HepG2 (cell line): ENCODE measurements around the gene KLKB1.

Experiments
- CTCF ChIP-seq: sonication (generic); formaldehyde crosslinking; IDR thresholded peaks from 2 replicates; pipeline ENCODE4 v1.5.0; 2020; ENCODE audit warnings: mild to moderate bottlenecking, missing genetic modification reagents, moderate library complexity
- HDAC1 ChIP-seq: sonication (generic); formaldehyde crosslinking; IDR thresholded peaks from 2 replicates; pipeline ENCODE4 v1.5.1; 2020; ENCODE audit warnings: mild to moderate bottlenecking, missing genetic modification reagents
- HNRNPLL ChIP-seq: fragments of 200-400 bp; formaldehyde crosslinking; IDR thresholded peaks from 2 replicates; pipeline ENCODE4 v1.6.1; 2017; ENCODE audit warnings: mild to moderate bottlenecking, low read depth, low read length; ENCODE audit not compliant: poor library complexity, severe bottlenecking
- JUND ChIP-seq: sonication (generic); formaldehyde crosslinking; IDR thresholded peaks from 2 replicates; pipeline ENCODE4 v1.8.0; 2022; ENCODE audit warnings: mild to moderate bottlenecking, missing genetic modification reagents
- KDM1A ChIP-seq: IDR thresholded peaks from 2 replicates; pipeline ENCODE4 v1.6.1; 2016; ENCODE audit warnings: missing compliant biosample characterization
- LBX2 ChIP-seq: sonication (generic); formaldehyde crosslinking; IDR thresholded peaks from 2 replicates; pipeline ENCODE4 v1.5.0; 2020; ENCODE audit warnings: missing genetic modification reagents, mild to moderate bottlenecking, borderline replicate concordance
- NFE2L1 ChIP-seq: sonication (generic); formaldehyde crosslinking; IDR thresholded peaks from 2 replicates; pipeline ENCODE4 v1.4.0; 2020; ENCODE audit warnings: missing genetic modification reagents, mild to moderate bottlenecking, borderline replicate concordance
- NFIC ChIP-seq: IDR thresholded peaks from 2 replicates; pipeline ENCODE4 v1.6.1; 2012; ENCODE audit warnings: mild to moderate bottlenecking, low read length, inconsistent platforms
- NFYB ChIP-seq: sonication (generic); formaldehyde crosslinking; IDR thresholded peaks from 2 replicates; pipeline ENCODE4 v1.4.0; 2020; ENCODE audit warnings: missing genetic modification reagents
- POLR2A ChIP-seq, 2 experiments: IDR thresholded peaks; 2 replicates each; pipeline ENCODE4 v1.6.1; 2011; ENCODE audit warnings: low read depth in 2 of 2, low read length in 2 of 2, mild to moderate bottlenecking in 1 of 2, moderate library complexity in 1 of 2; ENCODE audit not compliant: insufficient read depth in 1 of 2
- THRA ChIP-seq: sonication (generic); formaldehyde crosslinking; IDR thresholded peaks from 2 replicates; pipeline ENCODE4 v1.4.0; 2020; ENCODE audit warnings: missing genetic modification reagents, borderline replicate concordance
- ZBTB42 ChIP-seq: sonication (generic); formaldehyde crosslinking; IDR thresholded peaks from 2 replicates; pipeline ENCODE4 v1.5.0; 2020; ENCODE audit warnings: mild to moderate bottlenecking, missing genetic modification reagents
- ZFP1 ChIP-seq: IDR thresholded peaks from 2 replicates; pipeline ENCODE4 v1.6.1; 2016
- ZNF143 ChIP-seq: sonication (generic); formaldehyde crosslinking; IDR thresholded peaks from 2 replicates; pipeline ENCODE4 v1.4.0; 2020; ENCODE audit warnings: missing genetic modification reagents

- no peak for TF ChIP-seq CTCF (CRISPR knock-in tag)
- TF ChIP-seq JUND (CRISPR knock-in tag) = no peak
- no peak for TF ChIP-seq NFE2L1
- TF ChIP-seq POLR2A (IDR thresholded peaks at IDR 0.05; ENCODE audit: insufficient read depth in 1 of 2, low read depth in 2 of 2, low read length in 2 of 2) = no peak
- no peak for TF ChIP-seq NFIC
- TF ChIP-seq LBX2 (CRISPR knock-in tag) = no peak
- no peak for TF ChIP-seq HDAC1 (CRISPR knock-in tag)
- TF ChIP-seq KDM1A (CRISPR knock-in tag) = no peak
- no peak for TF ChIP-seq NFYB (CRISPR knock-in tag)
- TF ChIP-seq ZBTB42 (CRISPR knock-in tag) = no peak
- TF ChIP-seq HNRNPLL = no peak
- no peak for TF ChIP-seq THRA (CRISPR knock-in tag)
- TF ChIP-seq ZNF143 (CRISPR knock-in tag) = no peak
- TF ChIP-seq ZFP1 (CRISPR knock-in tag) = no peak
These were observed 14.3 kb downstream of the KLKB1 start for GRCh38 chr4:186241616-186242015.
